Measurements from ENCODE around the gene ADGRG4. TPM values are rescaled to one million over a fixed set of nuclear protein-coding genes. Genes with fewer than 3 reads are reported as not detected.

Gene ADGRG4
- total and polyA plus RNA-seq, 2 of the 8 experiments (the other 6 are each of a cell fraction or from before 2014, with no cell fraction given): not detected

DNA sequence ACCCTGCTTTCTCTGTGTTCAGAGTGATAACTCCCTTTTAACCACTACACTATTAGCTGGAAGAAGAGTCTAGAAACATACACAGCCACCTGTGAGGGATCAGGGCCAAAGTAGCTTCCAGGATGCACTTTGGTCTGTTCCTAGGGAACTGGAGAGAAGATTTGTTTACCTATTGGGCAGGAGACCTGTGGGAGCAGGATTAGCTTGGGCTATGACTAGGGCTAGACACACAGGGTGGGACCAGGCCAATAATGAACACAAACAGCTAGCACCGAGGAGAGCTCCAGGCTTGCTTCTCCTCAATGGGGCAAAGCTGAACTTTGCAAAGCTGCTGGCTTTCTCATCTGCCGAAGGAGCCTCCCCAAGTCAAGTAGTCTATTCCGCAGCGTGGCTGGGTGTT, 25.2 kb upstream of the ADGRG4 start:
- no peaks in the 10 kb centered on the region for H3K9me3 ChIP-seq (ENCODE audit: insufficient read depth in 2 of 2, low read depth in 1 of 2, low read length in 1 of 2)
- H3K27me3 ChIP-seq (replicated peaks in 1 of 4; ENCODE audit: control insufficient read depth in 3 of 4, extremely low read depth in 1 of 4, insufficient read depth in 3 of 4, low read length in 3 of 4): no peaks in the 10 kb centered on the region
- H4K5ac ChIP-seq (ENCODE audit: insufficient read length, low read depth, low read length): no peak overlapping the region
- H3K79me1 ChIP-seq (ENCODE audit: low read depth, low read length): no peaks in the 10 kb centered on the region
- H3K27ac ChIP-seq (ENCODE audit: low read depth, low read length): no peak overlapping the region
- no peak overlapping the region for H3K4me2 ChIP-seq (ENCODE audit: insufficient read depth in 1 of 2, low read depth in 2 of 2, low read length in 2 of 2)
- TF ChIP-seq RNF2 (IDR thresholded peaks at IDR 0.05; ENCODE audit: borderline replicate concordance, low read depth, low read length, missing control alignments, poor library complexity, severe bottlenecking) (no peak), NRF1 (IDR thresholded peaks at IDR 0.05; ENCODE audit: low read depth, low read length) (no peak), KDM1A (IDR thresholded peaks at IDR 0.05; ENCODE audit: borderline replicate concordance, low read length) (no peak), YY1 (IDR thresholded peaks at IDR 0.05; ENCODE audit: low read depth, low read length) (no peak), NANOG (IDR thresholded peaks at IDR 0.05; ENCODE audit: insufficient read depth, low read depth, low read length, poor library complexity, severe bottlenecking) (no peak)
- no peak overlapping the region for H3K23ac ChIP-seq (ENCODE audit: insufficient read length)
- H3K79me2 ChIP-seq (ENCODE audit: control insufficient read depth in 1 of 2, insufficient read depth in 2 of 2, low read length in 2 of 2): no peaks in the 10 kb centered on the region
- H4K20me1 ChIP-seq (replicated peaks in 1 of 2; ENCODE audit: control insufficient read depth in 1 of 2, insufficient read depth in 2 of 2, low read length in 2 of 2): no peaks in the 10 kb centered on the region
- no peak overlapping the region for H2AFZ ChIP-seq (ENCODE audit: low read length)
- no peaks in the 10 kb centered on the region for H3K4me1 ChIP-seq (replicated peaks in 1 of 4; ENCODE audit: control insufficient read depth in 3 of 4, insufficient read depth in 4 of 4, low read length in 3 of 4)
- no peak overlapping the region for H2BK15ac ChIP-seq (ENCODE audit: low read length)
- 89% methylated on average over 3 of the region's 4 CpGs; no CpG with 5 or more reads in 1 of the 2 experiments for WGBS, 2 experiments (ENCODE audit: extremely low coverage in 1 of 2, insufficient coverage in 1 of 2, insufficient read length in 1 of 2, insufficient replicate concordance in 2 of 2, low coverage in 1 of 2, low lambda C conversion rate in 2 of 2, missing lambda C conversion rate in 1 of 2)
- no peaks in the 10 kb centered on the region for H3K23me2 ChIP-seq (ENCODE audit: low read depth, low read length)
- H3K18ac ChIP-seq (ENCODE audit: extremely low read depth, low read length): no peak overlapping the region
- no peak overlapping the region for H3K4ac ChIP-seq (replicated peaks; ENCODE audit: insufficient read length, low read depth, low read length)
- H3K56ac ChIP-seq (replicated peaks; ENCODE audit: insufficient read length, low read depth, low read length): no peak overlapping the region
- no peak overlapping the region for H3K14ac ChIP-seq (ENCODE audit: insufficient read length)
- DNase-seq (ENCODE audit: low read depth in 1 of 2, low spot score in 2 of 2) (no peak), FAIRE-seq (no peak)
- no peaks in the 10 kb centered on the region for H3K36me3 ChIP-seq (ENCODE audit: control insufficient read depth in 2 of 4, insufficient read depth in 4 of 4, low read length in 3 of 4)
- H3K4me3 ChIP-seq (ENCODE audit: extremely low read depth in 1 of 4, insufficient read depth in 2 of 4, low read depth in 3 of 4, low read length in 4 of 4): no peak overlapping the region
- no peak overlapping the region for H3K9ac ChIP-seq (replicated peaks in 1 of 4; ENCODE audit: extremely low read depth in 1 of 4, low read depth in 3 of 4, low read length in 3 of 4)
- H4K8ac ChIP-seq (ENCODE audit: extremely low read depth, insufficient read depth, low read length): no peak overlapping the region
- ChIA-PET CTCF (ENCODE audit: partially characterized antibody) (no interaction called here), POLR2A (ENCODE audit: partially characterized antibody) (no interaction called here)
- H2BK20ac ChIP-seq (ENCODE audit: low read length): no peak overlapping the region
- H2BK120ac ChIP-seq (replicated peaks; ENCODE audit: low read depth, low read length): no peak overlapping the region
- no peak overlapping the region for H2BK12ac ChIP-seq (ENCODE audit: low read depth, low read length)
- no peak overlapping the region for H2AK5ac ChIP-seq (ENCODE audit: low read depth, low read length)
- H4K91ac ChIP-seq (replicated peaks; ENCODE audit: insufficient read length, low read length): no peak overlapping the region
- no peak overlapping the region for H2BK5ac ChIP-seq (ENCODE audit: low read depth, low read length)
